ENCODE data around the gene KCNJ4.

- no peak for TF ChIP-seq CTCF (IDR thresholded peaks at IDR 0.05)
- no peak for TF ChIP-seq POLR2A (IDR thresholded peaks at IDR 0.05; ENCODE audit: low read depth)
- TF ChIP-seq POLR2AphosphoS5 (IDR thresholded peaks at IDR 0.05): peak in 1 of 2 donors; percentile 24
These were observed 29.2 kb upstream of the KCNJ4 start for GRCh38 chr22:38484244-38484643.

All from esophagus muscularis mucosa (tissue), 3 donors.